HepG2 (cell line): ENCODE data around the gene ZNF764. TPM values are rescaled to one million over a fixed set of nuclear protein-coding genes. Genes with fewer than 3 reads are reported as not detected.

ENCODE experiments used
- ATAC-seq: fragments of 200-7000 bp; cut with Tn5 transposase; 3 replicates; pipeline ENCODE4 v1.9.1; 2020; ENCODE audit warnings: mild to moderate bottlenecking, moderate library complexity
- BruUV-seq: library from RNA; stranded (reverse); fragments of 400-500 nt; replicated peaks from 2 replicates; lab custom pipeline; 2021; lab: Mats Ljungman, UMichigan
- CTCF ChIA-PET: fragments of 300-600 bp; formaldehyde crosslinking; extraction: SDS; loops from one replicate; lab custom pipeline; 2021; ENCODE audit warnings: low total read pairs, inconsistent platforms, low intra/inter-chr PET ratio; lab: Yijun Ruan, JAX
- POLR2A ChIA-PET: fragments of 350-600 bp; sonication (Branson Sonifier 250); formaldehyde crosslinking; loops from one replicate; lab custom pipeline; 2020; ENCODE audit warnings: antibody characterized with exemption, inconsistent platforms; lab: Yijun Ruan, JAX
- DNase-seq: peaks from one replicate; pipeline ENCODE4 v3.0.0-alpha.2; 2015; ENCODE audit warnings: low spot score
- FAIRE-seq: peaks from 3 replicates; lab custom pipeline; 2011; peaks lifted over from hg19 to GRCh38; lab: Jason Lieb, UNC
- H2AFZ ChIP-seq: one replicate; pipeline ENCODE4 v1.6.1; 2011; ENCODE audit warnings: low read length, inconsistent platforms
- H3K27ac ChIP-seq: fragments of 300-600 bp; 3 replicates; pipeline ENCODE4 v1.8.0; 2011; ENCODE audit warnings: mixed run types, mild to moderate bottlenecking, mixed read lengths, low read length, inconsistent platforms; ENCODE audit not compliant: insufficient read depth; ENCODE audit errors: extremely low read length
- H3K27me3 ChIP-seq, 2 experiments: fragments of 200-600 bp in 1 of 2; 2 replicates in 1 of 2; 3 replicates in 1 of 2; pipeline versions ENCODE4 v1.6.0 to v1.8.0; 2011; ENCODE audit warnings: low read length in 2 of 2, mild to moderate bottlenecking in 2 of 2, moderate library complexity in 2 of 2, inconsistent platforms in 1 of 2; ENCODE audit not compliant: insufficient read depth in 2 of 2, control insufficient read depth in 1 of 2
- H3K36me3 ChIP-seq, 2 experiments: fragments of 200-600 bp in 1 of 2; replicated peaks in 1 of 2; 2 replicates in 1 of 2; 3 replicates in 1 of 2; pipeline versions ENCODE4 v1.5.1 to v1.8.0; 2011; ENCODE audit warnings: low read length in 2 of 2, inconsistent platforms in 1 of 2; ENCODE audit not compliant: insufficient read depth in 2 of 2, control insufficient read depth in 1 of 2
- H3K4me1 ChIP-seq: 2 replicates; pipeline ENCODE4 v1.5.1; 2012; ENCODE audit warnings: low read length, inconsistent platforms; ENCODE audit not compliant: insufficient read depth
- H3K4me2 ChIP-seq: 2 replicates; pipeline ENCODE4 v1.6.0; 2011; ENCODE audit warnings: low read depth, low read length, inconsistent platforms
- H3K4me3 ChIP-seq, 3 experiments: fragments of 200-600 bp in 1 of 3; sonication (generic), shearing (Covaris generic) in 1 of 3; replicated peaks in 1 of 3; 2 replicates each; pipeline ENCODE4 v1.5.1; 2011 to 2016; ENCODE audit warnings: low read length in 3 of 3, inconsistent platforms in 2 of 3, low read depth in 2 of 3, mild to moderate bottlenecking in 2 of 3, control low read depth in 1 of 3, mixed read lengths in 1 of 3; ENCODE audit not compliant: insufficient read depth in 1 of 3
- H3K79me2 ChIP-seq: one replicate; pipeline ENCODE4 v1.6.1; 2011; ENCODE audit warnings: low read length, inconsistent platforms; ENCODE audit not compliant: insufficient read depth
- H3K9ac ChIP-seq: 2 replicates; pipeline ENCODE4 v1.6.0; 2011; ENCODE audit warnings: mild to moderate bottlenecking, low read depth, low read length, inconsistent platforms; ENCODE audit not compliant: insufficient read depth
- H3K9me3 ChIP-seq: 2 replicates; pipeline ENCODE4 v1.5.1; 2012; ENCODE audit warnings: mild to moderate bottlenecking, low read length
- H4K20me1 ChIP-seq: 2 replicates; pipeline ENCODE4 v1.6.0; 2011; ENCODE audit warnings: inconsistent platforms, mild to moderate bottlenecking, low read length, moderate library complexity; ENCODE audit not compliant: insufficient read depth
- ARHGAP35 ChIP-seq: sonication (generic); formaldehyde crosslinking; IDR thresholded peaks from 2 replicates; pipeline ENCODE4 v1.9.0; 2022; ENCODE audit warnings: mild to moderate bottlenecking, inconsistent platforms, moderate library complexity, missing genetic modification reagents, borderline replicate concordance
- GATA4 ChIP-seq: sonication (generic); IDR thresholded peaks from 2 replicates; pipeline ENCODE4 v1.6.1; 2016; ENCODE audit warnings: antibody characterized with exemption, low read depth, borderline replicate concordance
- IRF2 ChIP-seq: IDR thresholded peaks from 2 replicates; pipeline ENCODE4 v1.6.1; 2018; ENCODE audit warnings: missing genetic modification reagents, missing compliant biosample characterization
- NCOA1 ChIP-seq: sonication (generic); formaldehyde crosslinking; IDR thresholded peaks from 2 replicates; pipeline ENCODE4 v1.9.0; 2021; ENCODE audit warnings: missing genetic modification reagents
- NRL ChIP-seq: sonication (generic); formaldehyde crosslinking; IDR thresholded peaks from 2 replicates; pipeline ENCODE4 v1.5.0; 2020; ENCODE audit warnings: missing genetic modification reagents, mild to moderate bottlenecking, moderate library complexity, borderline replicate concordance
- POLR2AphosphoS5 ChIP-seq: IDR thresholded peaks from 2 replicates; pipeline ENCODE4 v1.6.1; 2012; ENCODE audit warnings: low read depth, low read length
- RBFOX2 ChIP-seq: fragments of 200-400 bp; formaldehyde crosslinking; IDR thresholded peaks from 2 replicates; pipeline ENCODE4 v1.6.1; 2017; ENCODE audit warnings: low read depth, mild to moderate bottlenecking, low read length
- SAFB2 ChIP-seq: sonication (generic); formaldehyde crosslinking; IDR thresholded peaks from 2 replicates; pipeline ENCODE4 v1.5.1; 2020; ENCODE audit warnings: missing genetic modification reagents, low read depth, mild to moderate bottlenecking, borderline replicate concordance
- UBTF ChIP-seq: sonication (generic); formaldehyde crosslinking; IDR thresholded peaks from 2 replicates; pipeline ENCODE4 v1.4.0; 2020; ENCODE audit warnings: mild to moderate bottlenecking, missing genetic modification reagents
- ZC3H13 ChIP-seq: sonication (generic); formaldehyde crosslinking; IDR thresholded peaks from 2 replicates; pipeline ENCODE4 v1.8.1; 2023; ENCODE audit warnings: mild to moderate bottlenecking, missing genetic modification reagents, moderate library complexity
- ZNF225 ChIP-seq: sonication (generic); formaldehyde crosslinking; IDR thresholded peaks from 2 replicates; pipeline ENCODE4 v1.4.0; 2020; ENCODE audit warnings: mild to moderate bottlenecking, missing genetic modification reagents
- ZNF350 ChIP-seq: sonication (generic); formaldehyde crosslinking; IDR thresholded peaks from 2 replicates; pipeline ENCODE4 v1.4.0; 2020; ENCODE audit warnings: mild to moderate bottlenecking, low read depth, missing genetic modification reagents, borderline replicate concordance
- ZNF432 ChIP-seq: sonication (generic); formaldehyde crosslinking; IDR thresholded peaks from 2 replicates; pipeline ENCODE4 v1.5.0; 2020; ENCODE audit warnings: missing genetic modification reagents, mild to moderate bottlenecking, borderline replicate concordance
- ZNF451 ChIP-seq: sonication (generic); formaldehyde crosslinking; IDR thresholded peaks from 2 replicates; pipeline ENCODE4 v1.5.0; 2020; ENCODE audit warnings: mild to moderate bottlenecking, missing genetic modification reagents
- ZNF574 ChIP-seq: sonication (generic); formaldehyde crosslinking; IDR thresholded peaks from 2 replicates; pipeline ENCODE4 v1.4.0; 2020; ENCODE audit warnings: missing genetic modification reagents
- ZNF615 ChIP-seq: sonication (generic); formaldehyde crosslinking; IDR thresholded peaks from 2 replicates; pipeline ENCODE4 v1.5.0; 2020; ENCODE audit warnings: mild to moderate bottlenecking, missing genetic modification reagents, borderline replicate concordance
- ZNF713 ChIP-seq: sonication (generic); formaldehyde crosslinking; IDR thresholded peaks from 2 replicates; pipeline ENCODE4 v1.4.0; 2020; ENCODE audit warnings: mild to moderate bottlenecking, missing genetic modification reagents
- ZNF737 ChIP-seq: sonication (generic); formaldehyde crosslinking; IDR thresholded peaks from 2 replicates; pipeline ENCODE4 v1.5.0; 2020; ENCODE audit warnings: missing genetic modification reagents, mild to moderate bottlenecking, borderline replicate concordance
- WGBS: methylation state at CpG from one replicate; pipeline ENCODE4 v1.1.6; 2017; ENCODE audit warnings: low lambda C conversion rate; 5-methylcytosine and 5-hydroxymethylcytosine counted together
- in situ Hi-C: cut with HindIII; loops from 2 replicates; pipeline ENCODE4 v1.10.0; 2017; ENCODE audit warnings: low pct_unique_long_range_greater_than_20kb; ENCODE audit not compliant: extremely low pct_ligation_motif_present
- intact Hi-C: fragments of 100-400 bp; cut with micrococcal nuclease; formaldehyde crosslinking; loops from one replicate; pipeline ENCODE4 v1.10.0; 2022; ENCODE audit not compliant: unreplicated experiment
- polyA plus RNA-seq, 8 experiments: library from polyadenylated mRNA; depleted of rRNA in 3 of 8; stranded (reverse) in 7 of 8; unstranded in 1 of 8; fragments of >200 nt; fragmentation: Illumina TruSeq in 4 of 8; extraction: Trizol in 4 of 8; gene quantifications; 2 replicates each; pipeline versions ENCODE4 v1.2.1 to v1.2.3, GENCODE V29; 2011 to 2016; ENCODE audit warnings: low read depth in 4 of 8, missing spikeins in 1 of 8, mixed read lengths in 1 of 8; ENCODE audit not compliant: insufficient read depth in 1 of 8
- total RNA-seq, 5 experiments: library from RNA; depleted of rRNA; stranded (reverse); fragments of >200 nt; fragmentation: Illumina TruSeq; extraction: Trizol; gene quantifications; 2 replicates each; pipeline ENCODE4 v1.2.3, GENCODE V29; 2016; ENCODE audit warnings: low read depth in 1 of 5

Gene ZNF764
- total and polyA plus RNA-seq, 2 of the 13 experiments (the other 11 are each of a cell fraction or from before 2014, with no cell fraction given) = 4.1 to 9.1 TPM

- BruUV-seq = no TSS peak
- DNase-seq (no peak), ATAC-seq (no peak), FAIRE-seq (no peak)
- Histone ChIP-seq H4K20me1 (no peaks in the 10 kb centered on the region), H3K27me3 (no peaks in the 10 kb centered on the region; a peak in 1 of 5 replicates), H3K79me2 (peaks cover 11% of the 10 kb centered on the region), H3K4me1 (peaks cover 56% of the 10 kb centered on the region), H3K4me3 (no peak overlapping the region), H3K9ac (no peak overlapping the region), H3K4me2 (no peak overlapping the region), H3K27ac (peak overlapping the region; percentile 3), H2AFZ (no peak overlapping the region), H3K36me3 (peaks cover 3 to 8% of the 10 kb centered on the region in 2 experiments; a peak in 2 of 5 replicates), H3K9me3 (no peaks in the 10 kb centered on the region)
- POLR2A ChIA-PET = interaction anchor here (1.5 to 1.7 kb wide), 3 partner anchors 30 to 98 kb away, joined by 4 to 8 read pairs (median 5); partner anchors contain the start of genes DCTPP1 and ZNF689
- in situ Hi-C loops (no loop called here), intact Hi-C loops (loop anchor here (5.0 to 10.0 kb wide), 2 partner anchors 126 to 168 kb away; partner anchors contain the start of genes FBRS, PRR14 and SRCAP)
- 85% methylated on average over 4 of the region's 4 CpGs for WGBS
- CTCF ChIA-PET = no interaction called here
- peak; percentile 95 for TF ChIP-seq ZC3H13 (CRISPR knock-in tag)
- TF ChIP-seq NRL (CRISPR knock-in tag) = 0 out of 2 replicates have a peak, but pooled peaks have one; percentile 13
- TF ChIP-seq GATA4 = no peak
- 0 out of 2 replicates have a peak, but pooled peaks have one; percentile 35 for TF ChIP-seq ARHGAP35
- TF ChIP-seq IRF2 (CRISPR knock-in tag) = 0 out of 2 replicates have a peak, but pooled peaks have one; percentile 5
- TF ChIP-seq ZNF350 (CRISPR knock-in tag) = peak; percentile 19; the same call in 1 of the 2 replicates
- TF ChIP-seq ZNF713 (CRISPR knock-in tag) = 0 out of 2 replicates have a peak, but pooled peaks have one; percentile 54
- TF ChIP-seq RBFOX2 = 0 out of 2 replicates have a peak, but pooled peaks have one; percentile 11
- TF ChIP-seq ZNF737 (CRISPR knock-in tag) = peak; percentile 53; the same call in 1 of the 2 replicates
- TF ChIP-seq ZNF574 = peak; percentile 27; the same call in 1 of the 2 replicates
- no peak for TF ChIP-seq ZNF451
- 0 out of 2 replicates have a peak, but pooled peaks have one; percentile 6 for TF ChIP-seq POLR2AphosphoS5
- TF ChIP-seq ZNF225 (CRISPR knock-in tag) = peak; percentile 46; the same call in 1 of the 2 replicates
- no peak for TF ChIP-seq ZNF615 (CRISPR knock-in tag)
- TF ChIP-seq SAFB2 (CRISPR knock-in tag) = 0 out of 2 replicates have a peak, but pooled peaks have one; percentile 27
- TF ChIP-seq ZNF432 = no peak
- 0 out of 2 replicates have a peak, but pooled peaks have one; percentile 58 for TF ChIP-seq NCOA1
- 0 out of 2 replicates have a peak, but pooled peaks have one; percentile 13 for TF ChIP-seq UBTF (CRISPR knock-in tag)
Measured at GRCh38 chr16:30528799-30529457, 29.2 kb downstream of the ZNF764 start.
